H1 (cell line): ENCODE results near the gene RAB11A. TPM values are rescaled to one million over a fixed set of nuclear protein-coding genes. Genes with fewer than 3 reads are reported as not detected.

Experiments used
- CTCF ChIA-PET: fragments of 300-600 bp; sonication (Branson Sonifier 250); formaldehyde crosslinking; loops from one replicate; lab custom pipeline; 2021; ENCODE audit not compliant: partially characterized antibody; lab: Charles Lee
- POLR2A ChIA-PET: fragments of 300-600 bp; sonication (Branson Sonifier 250); formaldehyde crosslinking; loops from one replicate; lab custom pipeline; 2021; ENCODE audit warnings: inconsistent platforms; ENCODE audit not compliant: partially characterized antibody; lab: Charles Lee
- DNase-seq, 2 experiments: peaks; one replicate each; pipeline versions ENCODE4 v3.0.0 to v3.0.0-alpha.2; 2010 to 2022; ENCODE audit warnings: low spot score in 2 of 2, low read depth in 1 of 2, mixed read lengths in 1 of 2
- FAIRE-seq: peaks from 2 replicates; lab custom pipeline; 2011; peaks lifted over from hg19 to GRCh38; lab: Jason Lieb, UNC
- H2AFZ ChIP-seq: 2 replicates; pipeline ENCODE4 v1.8.1; 2012; ENCODE audit warnings: low read length, inconsistent platforms
- H2AK5ac ChIP-seq: 2 replicates; pipeline ENCODE4 v1.6.1; 2013; ENCODE audit warnings: low read depth, low read length
- H2BK120ac ChIP-seq: replicated peaks from 2 replicates; pipeline ENCODE3; 2013; ENCODE audit warnings: low read depth, low read length, inconsistent platforms
- H2BK12ac ChIP-seq: 2 replicates; pipeline ENCODE4 v1.6.1; 2013; ENCODE audit warnings: low read depth, low read length
- H2BK15ac ChIP-seq: 2 replicates; pipeline ENCODE4 v1.6.1; 2013; ENCODE audit warnings: low read length
- H2BK20ac ChIP-seq: 2 replicates; pipeline ENCODE4 v1.6.1; 2013; ENCODE audit warnings: low read length
- H2BK5ac ChIP-seq: 2 replicates; pipeline ENCODE4 v1.6.1; 2013; ENCODE audit warnings: low read depth, low read length
- H3K14ac ChIP-seq: 2 replicates; pipeline ENCODE4 v1.6.1; 2013; ENCODE audit warnings: inconsistent platforms; ENCODE audit not compliant: insufficient read length
- H3K18ac ChIP-seq: 2 replicates; pipeline ENCODE4 v1.6.1; 2013; ENCODE audit warnings: low read length; ENCODE audit errors: extremely low read depth
- H3K23ac ChIP-seq: 2 replicates; pipeline ENCODE4 v1.6.1; 2013; ENCODE audit warnings: inconsistent platforms; ENCODE audit not compliant: insufficient read length
- H3K23me2 ChIP-seq: 2 replicates; pipeline ENCODE4 v1.6.1; 2013; ENCODE audit warnings: low read depth, low read length
- H3K27ac ChIP-seq: 2 replicates; pipeline ENCODE4 v1.6.1; 2011; ENCODE audit warnings: low read depth, low read length, inconsistent platforms
- H3K27me3 ChIP-seq, 4 experiments: replicated peaks in 1 of 4; 1 replicate in 1 of 4; 2 replicates in 3 of 4; pipeline versions ENCODE4 v1.6.1 to v1.8.1; 2011 to 2013; ENCODE audit warnings: low read length in 3 of 4, mild to moderate bottlenecking in 3 of 4, inconsistent platforms in 2 of 4, mixed read lengths in 2 of 4, moderate library complexity in 1 of 4; ENCODE audit not compliant: control insufficient read depth in 3 of 4, insufficient read depth in 3 of 4; ENCODE audit errors: extremely low read depth in 1 of 4
- H3K36me3 ChIP-seq, 4 experiments: 2 replicates each; pipeline versions ENCODE4 v1.6.1 to v1.8.1; 2011 to 2013; ENCODE audit warnings: mild to moderate bottlenecking in 4 of 4, low read length in 3 of 4, moderate library complexity in 2 of 4, control low read depth in 1 of 4, inconsistent platforms in 1 of 4; ENCODE audit not compliant: insufficient read depth in 4 of 4, control insufficient read depth in 2 of 4
- H3K4ac ChIP-seq: replicated peaks from 2 replicates; pipeline ENCODE3; 2013; ENCODE audit warnings: low read length, low read depth, mixed read lengths, inconsistent platforms; ENCODE audit not compliant: insufficient read length
- H3K4me1 ChIP-seq, 4 experiments: replicated peaks in 1 of 4; 1 replicate in 1 of 4; 2 replicates in 3 of 4; pipeline versions ENCODE4 v1.6.1 to v1.8.1; 2011 to 2013; ENCODE audit warnings: low read length in 3 of 4, inconsistent platforms in 2 of 4, mixed read lengths in 1 of 4; ENCODE audit not compliant: insufficient read depth in 4 of 4, control insufficient read depth in 3 of 4
- H3K4me2 ChIP-seq, 2 experiments: 2 replicates each; pipeline versions ENCODE4 v1.6.1 to v1.8.1; 2011 to 2013; ENCODE audit warnings: low read depth in 2 of 2, low read length in 2 of 2, control low read depth in 1 of 2, inconsistent platforms in 1 of 2, mild to moderate bottlenecking in 1 of 2; ENCODE audit not compliant: insufficient read depth in 1 of 2
- H3K4me3 ChIP-seq, 4 experiments: fragments of 200-600, 300-600 bp in 1 of 4; sonication (generic), shearing (Covaris generic), sonication (Bioruptor Twin) in 1 of 4; 2 replicates each; pipeline versions ENCODE4 v1.5.1 to v1.8.1; 2011 to 2016; ENCODE audit warnings: low read length in 4 of 4, low read depth in 3 of 4, control low read depth in 2 of 4, inconsistent platforms in 2 of 4, mild to moderate bottlenecking in 2 of 4, mixed read lengths in 1 of 4, moderate library complexity in 1 of 4; ENCODE audit not compliant: insufficient read depth in 2 of 4; ENCODE audit errors: extremely low read depth in 1 of 4
- H3K56ac ChIP-seq: replicated peaks from 2 replicates; pipeline ENCODE3; 2013; ENCODE audit warnings: low read depth, mild to moderate bottlenecking, mixed read lengths, low read length, inconsistent platforms; ENCODE audit not compliant: insufficient read length
- H3K79me1 ChIP-seq: 2 replicates; pipeline ENCODE4 v1.6.1; 2013; ENCODE audit warnings: low read depth, low read length, control low read depth
- H3K79me2 ChIP-seq, 2 experiments: 2 replicates each; pipeline versions ENCODE4 v1.6.1 to v1.8.1; 2012 to 2013; ENCODE audit warnings: low read length in 2 of 2, mild to moderate bottlenecking in 2 of 2, inconsistent platforms in 1 of 2; ENCODE audit not compliant: insufficient read depth in 2 of 2, control insufficient read depth in 1 of 2
- H3K9ac ChIP-seq, 4 experiments: replicated peaks in 1 of 4; 1 replicate in 1 of 4; 2 replicates in 3 of 4; pipeline versions ENCODE4 v1.6.1 to v1.8.1; 2011 to 2013; ENCODE audit warnings: low read depth in 3 of 4, low read length in 3 of 4, control low read depth in 2 of 4, mild to moderate bottlenecking in 2 of 4, moderate library complexity in 2 of 4, inconsistent platforms in 1 of 4; ENCODE audit errors: extremely low read depth in 1 of 4
- H3K9me3 ChIP-seq, 2 experiments: 2 replicates each; pipeline versions ENCODE4 v1.6.1 to v1.8.1; 2012 to 2013; ENCODE audit warnings: mild to moderate bottlenecking in 2 of 2, moderate library complexity in 2 of 2, control low read depth in 1 of 2, inconsistent platforms in 1 of 2, low read depth in 1 of 2, low read length in 1 of 2, mixed read lengths in 1 of 2; ENCODE audit not compliant: insufficient read depth in 2 of 2
- H4K20me1 ChIP-seq, 2 experiments: replicated peaks in 1 of 2; 2 replicates each; pipeline versions ENCODE3 to v1.8.1; 2011 to 2013; ENCODE audit warnings: inconsistent platforms in 2 of 2, low read length in 2 of 2, mild to moderate bottlenecking in 1 of 2; ENCODE audit not compliant: insufficient read depth in 2 of 2, control insufficient read depth in 1 of 2
- H4K5ac ChIP-seq: 2 replicates; pipeline ENCODE4 v1.6.1; 2013; ENCODE audit warnings: low read length, low read depth, mixed read lengths, inconsistent platforms; ENCODE audit not compliant: insufficient read length
- H4K8ac ChIP-seq: 2 replicates; pipeline ENCODE4 v1.8.0; 2013; ENCODE audit warnings: mild to moderate bottlenecking, moderate library complexity, low read length, inconsistent platforms; ENCODE audit not compliant: insufficient read depth; ENCODE audit errors: extremely low read depth
- H4K91ac ChIP-seq: replicated peaks from 2 replicates; pipeline ENCODE3; 2013; ENCODE audit warnings: low read length, mixed read lengths, inconsistent platforms; ENCODE audit not compliant: insufficient read length
- CTCF ChIP-seq, 3 experiments: IDR thresholded peaks; 1 replicate in 2 of 3; 2 replicates in 1 of 3; pipeline versions ENCODE4 v1.5.1 to v1.6.1; 2011; ENCODE audit warnings: low read length in 3 of 3, mild to moderate bottlenecking in 3 of 3, inconsistent platforms in 2 of 3, low read depth in 1 of 3, moderate library complexity in 1 of 3; ENCODE audit not compliant: insufficient read depth in 1 of 3; ENCODE audit errors: control extremely low read depth in 1 of 3
- EGR1 ChIP-seq: IDR thresholded peaks from 2 replicates; pipeline ENCODE4 v1.6.1; 2011; ENCODE audit warnings: low read depth, low read length, borderline replicate concordance
- EP300 ChIP-seq, 2 experiments: IDR thresholded peaks; 1 replicate in 1 of 2; 2 replicates in 1 of 2; pipeline ENCODE4 v1.6.1; 2011 to 2012; ENCODE audit warnings: low read depth in 2 of 2, low read length in 2 of 2, mild to moderate bottlenecking in 2 of 2, borderline replicate concordance in 1 of 2, inconsistent platforms in 1 of 2, moderate library complexity in 1 of 2
- POLR2A ChIP-seq, 2 experiments: IDR thresholded peaks; 1 replicate in 1 of 2; 2 replicates in 1 of 2; pipeline ENCODE4 v1.6.1; 2011; ENCODE audit warnings: low read depth in 2 of 2, low read length in 2 of 2, mild to moderate bottlenecking in 2 of 2; ENCODE audit errors: control extremely low read depth in 1 of 2
- RAD21 ChIP-seq, 2 experiments: IDR thresholded peaks in 1 of 2; conservative IDR thresholded peaks in 1 of 2; 2 replicates each; pipeline ENCODE4 v1.6.1; 2011; ENCODE audit warnings: low read depth in 2 of 2, low read length in 2 of 2, improper control_type of control experiment in 1 of 2, inconsistent platforms in 1 of 2, mild to moderate bottlenecking in 1 of 2, moderate library complexity in 1 of 2
- SIRT6 ChIP-seq: IDR thresholded peaks from one replicate; pipeline ENCODE4 v1.7.1; 2012; ENCODE audit warnings: low read length, inconsistent platforms
- TAF7 ChIP-seq: optimal IDR thresholded peaks from 2 replicates; pipeline ENCODE3; 2011; ENCODE audit warnings: low read depth, mild to moderate bottlenecking, inconsistent platforms, low read length, moderate library complexity, borderline replicate concordance
- TEAD4 ChIP-seq: IDR thresholded peaks from 2 replicates; pipeline ENCODE4 v1.6.1; 2012; ENCODE audit warnings: low read depth, low read length, inconsistent platforms, mixed read lengths
- WGBS, 2 experiments: shearing (Covaris generic) in 1 of 2; methylation state at CpG; one replicate each; pipeline versions ENCODE4 v1.1.6 to v1.1.7; 2013 to 2015; ENCODE audit warnings: low lambda C conversion rate in 2 of 2, mixed read lengths in 2 of 2, inconsistent platforms in 1 of 2, low coverage in 1 of 2, missing lambda C conversion rate in 1 of 2; ENCODE audit not compliant: insufficient replicate concordance in 2 of 2, insufficient coverage in 1 of 2, insufficient read length in 1 of 2; ENCODE audit errors: extremely low coverage in 1 of 2, missing lambda C conversion rate in 1 of 2; 5-methylcytosine and 5-hydroxymethylcytosine counted together
- polyA plus RNA-seq, 7 experiments: library from polyadenylated mRNA; depleted of rRNA in 3 of 7; stranded (reverse) in 5 of 7; unstranded in 2 of 7; fragments of >200 nt in 5 of 7; fragments of 200-250 nt in 2 of 7; gene quantifications; 1 replicate in 5 of 7; 2 replicates in 1 of 7; 4 replicates in 1 of 7; pipeline versions ENCODE4 v1.2.1 to v1.2.3, GENCODE V29; 2011 to 2013; ENCODE audit warnings: missing spikeins in 2 of 7, mixed read lengths in 2 of 7
- total RNA-seq: library from RNA; stranded (reverse); fragmentation: NEBNext Ultra II Directional; extraction: Animal tissue kit (Norgen Biotek cat#: 25700); gene quantifications from 2 replicates; pipeline ENCODE4 v1.2.1, GENCODE V29; 2021
- TF ChIP-seq, protein P1 (sequence below): IDR thresholded peaks from 2 replicates; pipeline ENCODE4 v1.6.1; 2012; ENCODE audit warnings: inconsistent platforms

Gene RAB11A
- total and polyA plus RNA-seq, 2 of the 8 experiments (the other 6 are each of a cell fraction or from before 2014, with no cell fraction given): 211 to 254 TPM

- Histone ChIP-seq H4K20me1 (peaks cover 0 to 4% of the 10 kb centered on the region in 2 experiments), H2AK5ac (no peak overlapping the region), H3K4me2 (no peak overlapping the region), H3K36me3 (no peaks in the 10 kb centered on the region), H3K9me3 (no peaks in the 10 kb centered on the region), H2BK20ac (no peak overlapping the region), H2BK15ac (no peak overlapping the region), H3K23ac (no peak overlapping the region), H4K5ac (no peak overlapping the region), H3K27me3 (no peaks in the 10 kb centered on the region), H2AFZ (no peak overlapping the region), H4K91ac (no peak overlapping the region), H3K14ac (no peak overlapping the region), H3K79me2 (no peaks in the 10 kb centered on the region), H3K27ac (no peak overlapping the region), H3K4me3 (no peak overlapping the region), H3K56ac (no peak overlapping the region), H2BK5ac (peak overlapping the region; percentile 50; the same call in 1 of the 2 replicates), H3K23me2 (no peaks in the 10 kb centered on the region), H3K79me1 (no peaks in the 10 kb centered on the region), H3K4me1 (peaks cover 0 to 8% (median 3%) of the 10 kb centered on the region in 4 experiments; a peak in 5 of 7 replicates), H3K4ac (no peak overlapping the region), H3K9ac (no peak overlapping the region), H2BK12ac (no peak overlapping the region), H4K8ac (no peak overlapping the region), H2BK120ac (no peak overlapping the region), H3K18ac (no peak overlapping the region)
- peak; percentile 47 to 81 for DNase-seq
- POLR2A ChIA-PET: no interaction called here
- WGBS, 2 experiments: 70% methylated on average over 15 of the region's 16 CpGs; no CpG with 5 or more reads in 1 of the 2 experiments
- no peak for FAIRE-seq
- CTCF ChIA-PET: interaction anchor here (0.6 to 6.2 kb wide), 35 partner anchors 8 to 850 kb away, joined by 3 to 46 read pairs (median 4); partner anchors contain the start of gene INTS14
- no peak for TF ChIP-seq EGR1
- TF ChIP-seq EP300 (IDR thresholded peaks at IDR 0.05; ENCODE audit: borderline replicate concordance in 1 of 2, low read depth in 2 of 2, low read length in 2 of 2): 0 out of 3 replicates have a peak, but pooled peaks of 1 of the 2 experiments have one; percentile 22
- peak; percentile 88 to 94 (median 91) for TF ChIP-seq CTCF (IDR thresholded peaks at IDR 0.05; ENCODE audit: control extremely low read depth in 1 of 3, insufficient read depth in 1 of 3, low read depth in 1 of 3, low read length in 3 of 3)
- peak; percentile 91 to 98 for TF ChIP-seq RAD21 (IDR thresholded peaks at IDR 0.05 in 1 of 2, conservative IDR thresholded peaks at IDR 0.05 in 1 of 2; ENCODE audit: low read depth in 2 of 2, low read length in 2 of 2)
- TF ChIP-seq TAF7: peak; percentile 41
- TF ChIP-seq TEAD4: peak; percentile 95
- TF ChIP-seq, protein P1, sequence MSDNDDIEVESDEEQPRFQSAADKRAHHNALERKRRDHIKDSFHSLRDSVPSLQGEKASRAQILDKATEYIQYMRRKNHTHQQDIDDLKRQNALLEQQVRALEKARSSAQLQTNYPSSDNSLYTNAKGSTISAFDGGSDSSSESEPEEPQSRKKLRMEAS: peak; percentile 49; the same call in 1 of the 2 replicates
- no peak for TF ChIP-seq POLR2A (IDR thresholded peaks at IDR 0.05; ENCODE audit: control extremely low read depth in 1 of 2, low read depth in 2 of 2, low read length in 2 of 2)
- TF ChIP-seq SIRT6: no peak
Observed at GRCh38 chr15:65916664-65917406, 47.5 kb downstream of the RAB11A start.
